Tibial nerve (tissue), 4 donors: ENCODE data around the gene NUAK2.

Experiments used
- CTCF ChIP-seq, 5 experiments: fragments of 200-600 bp in 3 of 5; fragments of 450-650 bp in 2 of 5; sonication (generic) in 3 of 5; IDR thresholded peaks; one replicate each; pipeline ENCODE4 v1.5.1; 2016 to 2019; ENCODE audit warnings: antibody characterized with exemption in 5 of 5, mild to moderate bottlenecking in 3 of 5, moderate library complexity in 2 of 5
- EP300 ChIP-seq, 2 donors: sonication (generic); formaldehyde crosslinking; IDR thresholded peaks; one replicate each; pipeline ENCODE4 v1.6.1; 2017; ENCODE audit warnings: antibody characterized with exemption in 2 of 2, mild to moderate bottlenecking in 1 of 2
- POLR2A ChIP-seq, 2 donors: fragments of 450-650 bp; IDR thresholded peaks; one replicate each; pipeline ENCODE4 v1.6.1; 2017; ENCODE audit warnings: antibody characterized with exemption in 2 of 2, mild to moderate bottlenecking in 2 of 2, moderate library complexity in 2 of 2

- TF ChIP-seq CTCF (IDR thresholded peaks at IDR 0.05) (no peak), POLR2A (IDR thresholded peaks at IDR 0.05) (no peak), EP300 (IDR thresholded peaks at IDR 0.05) (no peak)
These were observed 8.2 kb upstream of the NUAK2 start for GRCh38 chr1:205329719-205330118.
